ENCODE measurements around the gene MAN1A2.

DNA sequence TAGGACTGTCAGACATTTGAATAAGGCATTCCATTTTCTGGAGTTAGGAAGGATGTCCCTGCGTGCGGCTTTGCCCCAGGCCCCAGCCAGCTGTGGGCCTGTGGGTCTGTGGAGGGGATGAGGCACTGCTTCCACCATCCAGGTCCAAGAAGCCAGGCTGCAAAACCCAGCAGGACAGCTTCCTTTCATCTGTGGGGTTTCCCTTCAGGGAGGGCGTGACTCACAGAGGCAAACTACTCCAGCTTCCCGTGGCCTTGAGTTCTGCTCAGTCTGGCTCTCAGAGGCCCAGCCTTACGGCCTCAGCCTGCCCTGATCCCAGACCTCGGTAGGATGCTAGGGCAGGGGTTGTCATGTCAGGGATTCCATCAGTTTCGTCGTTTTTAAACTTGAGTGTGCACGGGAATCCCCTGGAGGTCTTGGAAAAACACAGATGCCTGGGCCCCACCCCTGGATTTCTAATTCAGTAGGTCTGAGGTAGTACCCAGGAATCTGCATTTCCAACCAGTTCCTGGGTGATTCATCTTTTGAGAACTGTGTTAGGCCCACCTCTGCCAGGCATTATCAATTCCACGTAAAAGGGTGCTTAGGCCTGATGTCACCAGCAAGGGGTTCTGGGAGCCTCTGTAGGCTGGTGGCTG is 206.3 kb downstream of the MAN1A2 start:
- TF ChIP-seq SALL2 (tag by site-specific recombination; IDR thresholded peaks at IDR 0.05; ENCODE audit: borderline replicate concordance) (no peak), ZXDB (tag by site-specific recombination; IDR thresholded peaks at IDR 0.05) (no peak), YY1 (tag by site-specific recombination; IDR thresholded peaks at IDR 0.05) (no peak), ZFP41 (tag by site-specific recombination; IDR thresholded peaks at IDR 0.05; ENCODE audit: borderline replicate concordance) (no peak), ZNF239 (tag by site-specific recombination; IDR thresholded peaks at IDR 0.05) (no peak), ZNF174 (tag by site-specific recombination; IDR thresholded peaks at IDR 0.05) (no peak)
- TF ChIP-seq, protein P1, sequence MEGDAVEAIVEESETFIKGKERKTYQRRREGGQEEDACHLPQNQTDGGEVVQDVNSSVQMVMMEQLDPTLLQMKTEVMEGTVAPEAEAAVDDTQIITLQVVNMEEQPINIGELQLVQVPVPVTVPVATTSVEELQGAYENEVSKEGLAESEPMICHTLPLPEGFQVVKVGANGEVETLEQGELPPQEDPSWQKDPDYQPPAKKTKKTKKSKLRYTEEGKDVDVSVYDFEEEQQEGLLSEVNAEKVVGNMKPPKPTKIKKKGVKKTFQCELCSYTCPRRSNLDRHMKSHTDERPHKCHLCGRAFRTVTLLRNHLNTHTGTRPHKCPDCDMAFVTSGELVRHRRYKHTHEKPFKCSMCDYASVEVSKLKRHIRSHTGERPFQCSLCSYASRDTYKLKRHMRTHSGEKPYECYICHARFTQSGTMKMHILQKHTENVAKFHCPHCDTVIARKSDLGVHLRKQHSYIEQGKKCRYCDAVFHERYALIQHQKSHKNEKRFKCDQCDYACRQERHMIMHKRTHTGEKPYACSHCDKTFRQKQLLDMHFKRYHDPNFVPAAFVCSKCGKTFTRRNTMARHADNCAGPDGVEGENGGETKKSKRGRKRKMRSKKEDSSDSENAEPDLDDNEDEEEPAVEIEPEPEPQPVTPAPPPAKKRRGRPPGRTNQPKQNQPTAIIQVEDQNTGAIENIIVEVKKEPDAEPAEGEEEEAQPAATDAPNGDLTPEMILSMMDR (tag by site-specific recombination; IDR thresholded peaks at IDR 0.05) = no peak
- TF ChIP-seq, protein P2, sequence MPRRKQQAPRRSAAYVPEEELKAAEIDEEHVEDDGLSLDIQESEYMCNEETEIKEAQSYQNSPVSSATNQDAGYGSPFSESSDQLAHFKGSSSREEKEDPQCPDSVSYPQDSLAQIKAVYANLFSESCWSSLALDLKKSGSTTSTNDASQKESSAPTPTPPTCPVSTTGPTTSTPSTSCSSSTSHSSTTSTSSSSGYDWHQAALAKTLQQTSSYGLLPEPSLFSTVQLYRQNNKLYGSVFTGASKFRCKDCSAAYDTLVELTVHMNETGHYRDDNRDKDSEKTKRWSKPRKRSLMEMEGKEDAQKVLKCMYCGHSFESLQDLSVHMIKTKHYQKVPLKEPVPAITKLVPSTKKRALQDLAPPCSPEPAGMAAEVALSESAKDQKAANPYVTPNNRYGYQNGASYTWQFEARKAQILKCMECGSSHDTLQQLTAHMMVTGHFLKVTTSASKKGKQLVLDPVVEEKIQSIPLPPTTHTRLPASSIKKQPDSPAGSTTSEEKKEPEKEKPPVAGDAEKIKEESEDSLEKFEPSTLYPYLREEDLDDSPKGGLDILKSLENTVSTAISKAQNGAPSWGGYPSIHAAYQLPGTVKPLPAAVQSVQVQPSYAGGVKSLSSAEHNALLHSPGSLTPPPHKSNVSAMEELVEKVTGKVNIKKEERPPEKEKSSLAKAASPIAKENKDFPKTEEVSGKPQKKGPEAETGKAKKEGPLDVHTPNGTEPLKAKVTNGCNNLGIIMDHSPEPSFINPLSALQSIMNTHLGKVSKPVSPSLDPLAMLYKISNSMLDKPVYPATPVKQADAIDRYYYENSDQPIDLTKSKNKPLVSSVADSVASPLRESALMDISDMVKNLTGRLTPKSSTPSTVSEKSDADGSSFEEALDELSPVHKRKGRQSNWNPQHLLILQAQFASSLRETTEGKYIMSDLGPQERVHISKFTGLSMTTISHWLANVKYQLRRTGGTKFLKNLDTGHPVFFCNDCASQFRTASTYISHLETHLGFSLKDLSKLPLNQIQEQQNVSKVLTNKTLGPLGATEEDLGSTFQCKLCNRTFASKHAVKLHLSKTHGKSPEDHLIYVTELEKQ (tag by site-specific recombination; IDR thresholded peaks at IDR 0.05; ENCODE audit: borderline replicate concordance) = no peak
